AG08396 (cell line): ENCODE measurements around the gene SLC44A1.

Experiments used
- DNase-seq: peaks from one replicate; pipeline ENCODE4 v3.0.0; 2012; ENCODE audit warnings: low spot score, mixed read lengths

SLC44A1 gene

GRCh38 chr9:105432247-105432842 lies 187.9 kb downstream of the SLC44A1 start:
- DNase-seq, result no peak

- no peak for DNase-seq
Observed at GRCh38 chr9:105435453-105435852, 191.0 kb downstream of the SLC44A1 start.

DNA sequence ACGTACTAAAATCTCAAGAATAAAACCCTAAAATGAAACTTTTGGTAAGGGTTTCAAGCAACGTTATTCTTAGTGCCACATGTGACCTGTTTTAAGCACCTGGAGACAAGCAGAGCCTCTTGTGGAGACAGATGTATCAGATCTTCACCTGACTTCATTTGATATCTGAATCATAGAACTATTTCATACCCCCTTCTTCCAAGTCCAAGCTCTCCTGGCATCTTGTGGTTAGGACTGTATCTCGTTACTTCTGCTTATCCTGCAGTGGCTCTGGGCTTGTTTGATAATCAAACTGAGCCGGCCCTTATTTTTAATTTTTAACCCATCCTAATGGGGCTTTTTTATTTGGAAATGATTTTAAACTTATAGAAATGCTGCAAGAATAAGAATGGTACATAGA lies 192.3 kb downstream of the SLC44A1 start:
- DNase-seq, result no peak

GRCh38 chr9:105437704-105438103 lies 193.3 kb downstream of the SLC44A1 start:
- no peak for DNase-seq

DNA sequence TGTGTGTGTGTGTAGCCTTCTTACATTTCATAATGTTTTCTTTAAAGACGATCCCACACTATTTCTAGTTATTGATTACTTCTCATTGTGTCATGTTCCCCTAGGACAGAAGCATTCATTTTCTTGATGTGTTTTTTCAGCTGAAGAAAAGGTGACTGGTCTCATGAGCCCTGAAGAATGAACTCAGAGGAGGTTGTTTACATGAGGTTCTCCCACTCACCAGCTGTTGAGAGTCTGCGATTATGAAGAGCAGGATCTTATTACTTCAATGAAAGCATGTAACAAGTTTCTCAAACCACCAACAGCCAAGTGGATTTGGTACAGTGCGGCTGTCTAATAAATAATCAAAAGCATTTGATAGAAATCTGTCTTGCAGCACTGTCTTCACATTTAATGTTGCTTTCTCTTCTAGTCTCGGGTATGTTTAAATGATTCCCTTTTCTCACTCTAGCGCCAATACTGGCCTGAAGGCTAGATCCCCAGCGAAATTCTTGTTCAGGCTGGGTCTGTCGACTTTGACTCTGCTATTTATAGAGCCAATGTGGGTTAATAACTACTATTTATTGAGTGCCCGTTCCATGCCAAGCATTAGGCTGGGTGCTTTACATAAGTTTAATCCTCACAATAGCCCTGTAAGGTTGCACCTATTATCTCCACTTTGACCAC lies 193.8 kb downstream of the SLC44A1 start:
- peak; percentile 28 for DNase-seq

DNA sequence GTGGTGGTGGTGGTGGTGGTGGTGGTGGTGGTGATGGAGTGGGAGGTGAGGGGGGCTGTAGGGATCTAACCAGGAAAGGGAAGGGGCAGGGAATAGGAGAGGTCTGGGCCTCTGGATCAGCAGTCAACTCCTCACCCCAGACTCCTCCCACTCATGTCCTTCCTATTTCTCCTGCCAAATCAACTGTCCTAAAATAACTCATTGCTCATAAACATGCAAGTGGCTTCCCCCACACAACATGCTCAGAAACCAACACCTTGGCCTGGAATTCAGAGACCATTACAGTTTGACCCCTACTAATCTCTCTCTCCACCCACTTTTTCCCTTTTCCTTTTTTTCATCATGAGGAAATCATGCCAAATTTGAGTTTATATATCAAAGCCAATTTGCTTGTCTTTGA lies 195.0 kb downstream of the SLC44A1 start:
- no peak for DNase-seq

DNA sequence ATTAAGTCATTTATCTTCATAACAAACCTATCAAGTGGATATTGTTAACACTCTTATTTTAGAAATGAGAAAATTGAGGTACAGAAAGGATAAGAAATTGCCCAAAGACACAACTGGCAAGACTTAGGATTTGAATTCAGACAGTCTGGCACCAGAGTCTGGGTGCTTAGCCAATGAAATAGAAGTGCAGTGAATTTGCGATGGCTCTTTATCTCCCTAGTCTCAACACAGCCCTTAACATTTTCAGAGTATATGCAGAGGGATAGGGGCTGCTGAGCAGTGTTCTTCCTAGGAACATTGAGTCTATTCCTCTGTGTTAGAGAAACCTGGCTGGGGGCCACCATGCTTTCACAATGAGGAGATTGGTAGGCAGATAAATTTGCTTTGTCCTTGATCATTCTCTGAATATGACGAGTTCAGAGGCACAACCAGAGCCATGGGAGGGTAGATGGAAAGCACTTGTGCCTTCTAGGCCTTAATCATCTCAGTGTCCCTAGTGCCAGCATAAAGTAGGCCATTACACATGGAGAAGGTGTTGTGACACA lies 197.2 kb downstream of the SLC44A1 start:
- no peak for DNase-seq

DNA sequence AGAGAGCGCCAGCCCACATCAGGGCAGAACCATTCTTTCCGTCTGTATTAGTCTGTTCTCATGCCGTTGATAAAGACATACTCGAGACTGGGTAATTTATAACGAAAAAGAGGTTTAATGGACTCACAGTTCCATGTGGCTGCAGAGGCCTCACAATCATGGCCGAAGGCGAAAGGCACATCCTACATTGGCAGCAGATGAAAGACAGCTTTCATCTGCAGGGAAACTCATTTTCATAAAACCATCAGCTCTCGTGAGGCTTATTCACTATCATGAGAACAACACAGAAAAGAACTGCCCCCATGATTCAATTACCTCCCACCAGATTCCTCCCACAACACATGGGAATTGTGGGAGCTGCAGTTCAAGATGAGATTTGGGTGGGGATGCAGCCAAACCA lies 198.7 kb downstream of the SLC44A1 start:
- no peak for DNase-seq

- no peak for DNase-seq
Observed at GRCh38 chr9:105444130-105444529, 199.7 kb downstream of the SLC44A1 start.

- DNase-seq, result no peak
Observed at GRCh38 chr9:105445203-105445881, 200.9 kb downstream of the SLC44A1 start.

DNA sequence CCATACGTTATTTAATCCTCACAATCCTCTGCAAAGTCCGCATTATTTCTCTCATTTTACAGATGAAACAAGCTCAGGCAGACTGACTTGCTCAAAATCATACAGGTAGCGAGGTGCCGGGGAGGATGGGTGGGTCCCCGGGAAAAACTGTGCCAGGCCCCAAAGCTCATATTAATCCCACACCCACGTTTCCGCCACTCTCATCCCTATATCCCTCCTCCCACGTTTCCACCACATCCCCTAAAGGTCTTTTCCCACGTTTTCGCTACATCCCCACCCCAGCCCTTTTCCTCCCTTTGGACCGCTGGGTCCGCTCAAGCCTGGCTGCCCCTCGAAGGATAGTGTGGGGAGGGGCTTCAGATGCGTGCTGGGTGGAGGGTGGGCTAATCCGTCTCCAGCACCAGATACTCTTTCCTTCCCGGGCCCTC lies 202.9 kb downstream of the SLC44A1 start:
- DNase-seq, result no peak

DNA sequence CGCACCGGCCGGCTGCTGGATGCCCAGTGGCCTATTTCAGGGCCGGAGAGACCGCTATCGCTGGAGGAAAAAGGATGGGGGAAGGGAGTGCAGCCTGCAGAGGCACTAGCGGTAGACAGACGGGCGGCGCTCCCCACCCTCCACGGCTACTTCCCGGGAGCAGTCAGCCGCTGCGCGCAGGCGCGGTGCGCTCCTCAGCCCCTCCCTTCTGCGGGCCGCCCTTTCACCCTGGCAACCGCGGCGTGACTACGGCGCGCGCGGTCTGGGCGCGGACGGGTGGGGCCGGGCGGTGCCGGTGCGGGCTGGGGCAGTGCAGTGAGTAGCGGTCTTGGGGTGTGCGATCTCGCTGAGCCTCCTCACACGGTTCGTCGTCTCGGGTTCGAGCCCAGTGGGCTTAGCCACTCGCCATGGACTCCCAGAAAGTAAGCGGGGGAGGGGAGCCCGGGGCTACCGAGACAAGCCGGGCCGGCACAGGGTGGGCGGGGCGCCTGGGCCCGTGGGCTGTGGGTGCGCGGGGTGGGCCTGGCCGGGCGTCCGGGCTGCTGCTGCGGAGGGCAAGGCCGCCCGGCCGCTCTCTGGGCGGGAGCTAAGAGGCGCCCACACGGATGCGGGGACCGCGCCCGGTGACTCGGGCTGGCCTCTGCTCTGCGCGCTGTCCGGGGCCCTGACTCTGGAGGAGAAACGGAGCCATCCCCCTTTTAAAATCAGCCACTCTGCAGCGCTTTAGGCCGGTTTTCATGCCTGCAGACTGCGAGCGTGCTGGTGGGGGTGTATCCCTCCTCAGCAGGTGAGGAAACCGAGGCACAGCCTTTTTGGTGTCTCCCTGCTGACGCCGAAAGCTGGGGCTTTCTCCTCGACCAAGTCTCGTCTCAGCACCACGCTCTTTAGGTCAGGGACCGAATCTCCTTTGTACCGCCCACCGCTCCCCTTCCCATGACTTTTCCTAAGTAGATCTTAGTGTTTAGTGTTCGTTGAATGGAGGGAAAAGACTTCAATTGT lies 203.7 kb downstream of the SLC44A1 start, which contains the start of gene FSD1L:
Gene FSD1L (plus strand): TSS at position 221 of the 999 bp plus-strand sequence. CDS start 187 bp downstream, at position 408.
- DNase-seq, result peak; percentile 97

DNA sequence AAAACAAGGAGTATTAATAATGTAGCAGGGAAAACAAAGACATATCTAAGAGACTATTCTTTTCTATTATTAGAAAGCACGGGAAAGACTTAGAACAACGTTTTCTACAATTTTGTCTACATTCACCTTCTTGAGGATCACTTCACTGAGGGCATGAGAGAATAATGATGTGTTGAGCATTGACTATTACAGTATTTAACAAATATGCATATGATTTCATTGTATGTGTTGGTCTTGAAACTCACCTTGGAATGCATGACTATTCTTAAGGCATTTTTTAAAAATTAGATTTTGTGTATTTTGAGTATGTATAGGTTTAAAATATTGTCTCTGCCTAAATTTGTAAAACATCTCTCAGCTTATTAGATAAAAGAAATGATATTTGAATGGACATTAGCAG lies 204.6 kb downstream of the SLC44A1 start:
- DNase-seq, result no peak

GRCh38 chr9:105452185-105452584 lies 207.7 kb downstream of the SLC44A1 start:
- no peak for DNase-seq

DNA sequence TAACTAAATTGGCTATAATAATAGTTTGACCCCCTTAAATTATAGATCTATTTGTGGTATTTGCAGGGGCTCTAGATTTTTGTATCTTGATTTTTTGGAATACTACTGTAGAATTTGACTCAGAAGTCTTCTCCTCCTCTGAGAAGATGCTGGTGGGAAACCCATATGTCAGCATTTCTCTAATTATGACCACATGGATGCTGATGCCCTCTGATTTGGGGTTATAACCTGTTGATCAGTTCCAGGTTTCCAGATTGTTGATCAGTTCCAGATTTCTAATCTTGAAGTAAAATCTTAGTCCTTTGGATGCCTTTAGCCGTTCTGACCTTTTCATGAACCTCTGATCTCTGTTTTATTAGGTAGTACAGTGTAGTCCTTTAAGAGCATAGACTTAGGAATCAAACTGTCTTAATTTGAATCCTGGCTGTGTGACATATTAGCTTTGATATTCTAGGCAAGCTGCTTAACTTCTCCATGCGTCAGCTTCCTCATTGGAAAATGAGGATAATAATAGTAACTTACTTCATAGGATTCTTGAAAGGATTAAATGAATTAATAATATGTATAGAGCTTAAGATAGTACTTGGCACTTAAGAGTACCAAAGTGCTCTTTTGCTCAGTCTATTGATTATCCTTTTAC lies 211.5 kb downstream of the SLC44A1 start:
- no peak for DNase-seq

DNA sequence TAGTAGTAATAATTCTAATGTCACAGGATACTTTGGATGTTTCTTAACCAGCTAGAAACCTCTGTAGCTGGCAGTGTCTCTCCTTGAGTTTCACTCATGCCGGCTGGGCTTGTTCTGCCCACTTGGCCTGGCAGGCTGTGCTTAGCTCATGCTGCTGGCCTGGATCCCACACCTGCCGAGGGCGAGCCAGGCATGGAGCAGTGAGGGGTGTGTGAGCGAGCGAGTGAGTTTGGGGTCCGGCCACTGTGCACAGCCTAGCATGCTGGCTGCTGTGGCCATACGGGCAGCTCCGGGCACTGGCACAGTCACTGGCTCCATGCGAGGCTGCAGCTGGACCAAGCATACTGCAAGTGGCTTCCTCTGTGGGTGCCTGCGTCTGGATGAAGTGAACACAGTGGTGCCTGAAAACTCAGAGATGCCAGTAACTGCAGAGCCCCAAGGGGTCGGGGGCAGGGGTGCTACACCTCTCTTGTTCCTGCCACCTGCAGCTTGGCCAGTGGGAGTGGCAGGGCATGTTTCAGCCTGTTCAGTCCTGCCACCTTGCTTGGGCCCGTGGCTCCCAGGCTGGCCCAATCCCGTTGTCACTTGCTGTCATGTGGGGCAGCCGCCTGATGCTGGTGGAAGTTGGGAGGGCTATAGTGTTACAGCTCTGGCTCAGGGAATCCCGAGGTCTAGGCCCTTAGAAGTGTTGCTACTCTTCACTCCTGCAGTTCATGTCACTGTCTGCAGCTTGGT lies 213.3 kb downstream of the SLC44A1 start:
- DNase-seq, result no peak

GRCh38 chr9:105458404-105458803 lies 214.0 kb downstream of the SLC44A1 start:
- no peak for DNase-seq

GRCh38 chr9:105459336-105459735 lies 214.9 kb downstream of the SLC44A1 start:
- DNase-seq, result no peak

GRCh38 chr9:105466898-105467455 lies 222.5 kb downstream of the SLC44A1 start:
- peak; percentile 12 for DNase-seq

DNA sequence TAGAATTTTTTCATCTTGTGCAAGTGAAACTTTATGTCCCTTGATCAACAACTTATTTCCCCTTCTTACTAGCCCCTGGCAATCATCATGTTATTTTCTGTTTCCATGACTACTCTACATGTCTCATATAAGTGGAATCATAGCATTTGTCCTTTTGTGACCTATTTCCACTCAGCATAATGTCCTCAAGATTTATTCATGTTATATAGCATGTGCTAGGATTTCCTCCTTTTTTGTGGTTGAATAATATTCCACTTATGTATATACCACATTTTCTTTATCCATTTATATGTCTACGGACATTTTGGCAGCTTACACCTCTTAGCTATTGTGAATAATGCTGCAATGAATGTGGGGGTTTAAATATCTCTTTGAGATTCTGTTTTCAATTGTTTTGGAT lies 224.4 kb downstream of the SLC44A1 start:
- DNase-seq, result no peak
